Endothelial cell of umbilical vein (primary cell): ENCODE data around the gene BNIP5. TPM values are rescaled to one million over a fixed set of nuclear protein-coding genes. Genes with fewer than 3 reads are reported as not detected.

Source experiments
- BruUV-seq: library from RNA; stranded (reverse); fragments of 400-500 nt; replicated peaks from 2 replicates; lab custom pipeline; 2021; lab: Mats Ljungman, UMichigan
- CTCF ChIA-PET: fragments of 300-600, 350-600 bp; sonication (Branson Sonifier 250); formaldehyde crosslinking; loops from one replicate; lab custom pipeline; 2021; ENCODE audit warnings: antibody characterized with exemption, inconsistent platforms; lab: Charles Lee
- POLR2A ChIA-PET: fragments of 300-600, 350-600 bp; sonication (Branson Sonifier 250); formaldehyde crosslinking; loops from one replicate; lab custom pipeline; 2021; ENCODE audit warnings: antibody characterized with exemption, inconsistent platforms; lab: Charles Lee
- DNase-seq: peaks from one replicate; pipeline ENCODE4 v3.0.0-alpha.2; 2011; ENCODE audit warnings: low read depth, low spot score
- FAIRE-seq: peaks from 2 replicates; lab custom pipeline; 2011; peaks lifted over from hg19 to GRCh38; lab: Jason Lieb, UNC
- H2AFZ ChIP-seq: 2 replicates; pipeline ENCODE4 v1.6.0; 2012; ENCODE audit warnings: low read depth, low read length, control low read depth, inconsistent platforms
- H3K27ac ChIP-seq: 2 replicates; pipeline ENCODE4 v1.5.1; 2011; ENCODE audit warnings: low read depth, mild to moderate bottlenecking, control low read depth, low read length, moderate library complexity; ENCODE audit not compliant: insufficient read depth
- H3K27me3 ChIP-seq, 2 experiments: 2 replicates each; pipeline versions ENCODE4 v1.6.0 to v1.6.1; 2011; ENCODE audit warnings: low read length in 2 of 2, mixed read lengths in 1 of 2; ENCODE audit not compliant: control insufficient read depth in 2 of 2, insufficient read depth in 2 of 2
- H3K36me3 ChIP-seq, 2 experiments: 2 replicates in 1 of 2; 3 replicates in 1 of 2; pipeline ENCODE4 v1.5.1; 2011; ENCODE audit warnings: low read length in 2 of 2, mild to moderate bottlenecking in 1 of 2, moderate library complexity in 1 of 2; ENCODE audit not compliant: control insufficient read depth in 2 of 2, insufficient read depth in 2 of 2; ENCODE audit errors: extremely low read depth in 1 of 2
- H3K4me1 ChIP-seq: 3 replicates; pipeline ENCODE4 v1.5.1; 2011; ENCODE audit warnings: mild to moderate bottlenecking, low read length; ENCODE audit not compliant: control insufficient read depth, insufficient read depth; ENCODE audit errors: extremely low read depth
- H3K4me2 ChIP-seq: 2 replicates; pipeline ENCODE4 v1.6.1; 2011; ENCODE audit warnings: low read length, control low read depth, mixed read lengths; ENCODE audit not compliant: insufficient read depth
- H3K4me3 ChIP-seq, 3 experiments: fragments of 200-600 bp in 1 of 3; sonication (generic), shearing (Covaris generic) in 1 of 3; replicated peaks in 1 of 3; 2 replicates each; pipeline ENCODE4 v1.5.1; 2011 to 2016; ENCODE audit warnings: control low read depth in 3 of 3, low read length in 3 of 3, mild to moderate bottlenecking in 2 of 3, inconsistent platforms in 1 of 3, low read depth in 1 of 3, moderate library complexity in 1 of 3; ENCODE audit not compliant: insufficient read depth in 1 of 3
- H3K79me2 ChIP-seq: 2 replicates; pipeline ENCODE4 v1.6.0; 2012; ENCODE audit warnings: low read length, inconsistent platforms; ENCODE audit not compliant: control insufficient read depth, insufficient read depth
- H3K9ac ChIP-seq: replicated peaks from 2 replicates; pipeline ENCODE3; 2011; ENCODE audit warnings: low read length, control low read depth; ENCODE audit not compliant: insufficient read depth; ENCODE audit errors: extremely low read depth
- H3K9me1 ChIP-seq: replicated peaks from 3 replicates; pipeline ENCODE4 v1.6.0; 2011; ENCODE audit warnings: mild to moderate bottlenecking, low read length; ENCODE audit not compliant: control insufficient read depth, insufficient read depth; ENCODE audit errors: extremely low read depth
- H3K9me3 ChIP-seq: replicated peaks from 2 replicates; pipeline ENCODE4 v1.5.1; 2012; ENCODE audit warnings: low read length, inconsistent platforms; ENCODE audit not compliant: control insufficient read depth, insufficient read depth
- H4K20me1 ChIP-seq: replicated peaks from 2 replicates; pipeline ENCODE3; 2011; ENCODE audit warnings: mild to moderate bottlenecking, low read length; ENCODE audit not compliant: control insufficient read depth, insufficient read depth; ENCODE audit errors: extremely low read depth
- CTCF ChIP-seq, 2 donors: IDR thresholded peaks; 1 replicate in 1 of 2; 2 replicates in 1 of 2; pipeline ENCODE4 v1.5.1; 2011; ENCODE audit warnings: low read length in 2 of 2, mild to moderate bottlenecking in 2 of 2, moderate library complexity in 2 of 2, control low read depth in 1 of 2, inconsistent platforms in 1 of 2, low read depth in 1 of 2; ENCODE audit not compliant: insufficient read depth in 1 of 2; ENCODE audit errors: extremely low read depth in 1 of 2
- EZH2 ChIP-seq: IDR thresholded peaks from 2 replicates; pipeline ENCODE4 v1.6.1; 2012; ENCODE audit warnings: borderline replicate concordance, low read depth, mild to moderate bottlenecking, moderate library complexity, low read length, inconsistent platforms; ENCODE audit not compliant: severe bottlenecking
- FOS ChIP-seq: IDR thresholded peaks from 2 replicates; pipeline ENCODE4 v1.6.1; 2011; ENCODE audit warnings: mild to moderate bottlenecking, low read length, moderate library complexity, borderline replicate concordance; ENCODE audit not compliant: insufficient read depth
- JUN ChIP-seq: IDR thresholded peaks from 2 replicates; pipeline ENCODE4 v1.6.1; 2011; ENCODE audit warnings: borderline replicate concordance, low read depth; ENCODE audit not compliant: insufficient read length, insufficient read depth
- MAX ChIP-seq: IDR thresholded peaks from 2 replicates; pipeline ENCODE4 v1.6.1; 2011; ENCODE audit not compliant: insufficient read depth, insufficient read length
- MYC ChIP-seq: IDR thresholded peaks from one replicate; pipeline ENCODE4 v1.6.1; 2011; ENCODE audit warnings: mild to moderate bottlenecking, low read depth, low read length
- POLR2A ChIP-seq: IDR thresholded peaks from 2 replicates; pipeline ENCODE4 v1.6.1; 2012; ENCODE audit warnings: low read depth, mild to moderate bottlenecking, control low read depth, low read length
- dilution Hi-C: fragments of 300-500 bp; cut with MboI; formaldehyde crosslinking; loops from one replicate; pipeline ENCODE4 v1.15.0; 2019; ENCODE audit warnings: low sequenced_read_pairs; ENCODE audit not compliant: extremely low pct_ligation_motif_present
- intact Hi-C: fragments of 100-400 bp; cut with micrococcal nuclease; formaldehyde crosslinking; loops from one replicate; pipeline ENCODE4 v1.10.0; 2022
- polyA plus RNA-seq, 4 experiments: library from polyadenylated mRNA; depleted of rRNA in 3 of 4; stranded (reverse) in 3 of 4; unstranded in 1 of 4; fragments of >200 nt; gene quantifications; 2 replicates each; pipeline versions ENCODE4 v1.2.1 to v1.2.3, GENCODE V29; 2011 to 2012; ENCODE audit warnings: missing spikeins in 1 of 4
- total RNA-seq: library from RNA; stranded (reverse); gene quantifications from 2 replicates; pipeline ENCODE4 v1.2.3, GENCODE V29; 2021

BNIP5 gene
- total and polyA plus RNA-seq, 2 donors (not counting 3 experiments of a cell fraction or from before 2014, with no cell fraction given), result not detected

- no peak overlapping the region for H3K27ac ChIP-seq
- TF ChIP-seq MAX (no peak), CTCF (IDR thresholded peaks at IDR 0.05; ENCODE audit: extremely low read depth in 1 of 2, insufficient read depth in 1 of 2, low read depth in 1 of 2, low read length in 2 of 2) (no peak), MYC (no peak), POLR2A (no peak), FOS (no peak), EZH2 (no peak), JUN (no peak)
- H4K20me1 ChIP-seq, result no peaks in the 10 kb centered on the region
- no TSS peak for BruUV-seq
- ChIA-PET CTCF (interaction anchor here (12.2 to 12.9 kb wide), 2 partner anchors 10 to 52 kb away, joined by 168 to 373 read pairs; no protein-coding TSS in a partner anchor), POLR2A (no interaction called here)
- DNase-seq (no peak), FAIRE-seq (no peak)
- H3K9me3 ChIP-seq, result no peaks in the 10 kb centered on the region
- H2AFZ ChIP-seq, result no peak overlapping the region
- H3K4me1 ChIP-seq, result peaks cover 20% of the 10 kb centered on the region
- H3K9ac ChIP-seq, result no peak overlapping the region
- H3K36me3 ChIP-seq, result no peaks in the 10 kb centered on the region
- H3K4me3 ChIP-seq, result no peak overlapping the region
- H3K4me2 ChIP-seq, result no peak overlapping the region
- no peaks in the 10 kb centered on the region for H3K79me2 ChIP-seq
- dilution Hi-C loops (no loop called here), intact Hi-C loops (no loop called here)
- peaks cover 0 to 5% of the 10 kb centered on the region in 2 experiments for H3K27me3 ChIP-seq
- no peaks in the 10 kb centered on the region for H3K9me1 ChIP-seq
These were observed 19.1 kb upstream of the BNIP5 start for GRCh38 chr6:36355819-36356218.
